Effector CD8-positive, alpha-beta T cell (primary cell): Measurements from ENCODE around the gene KRT40.

Experiments used
- DNase-seq: peaks from one replicate; lab custom pipeline; 2025; lab: John Stamatoyannopoulos, UW

The KRT40 gene

DNA sequence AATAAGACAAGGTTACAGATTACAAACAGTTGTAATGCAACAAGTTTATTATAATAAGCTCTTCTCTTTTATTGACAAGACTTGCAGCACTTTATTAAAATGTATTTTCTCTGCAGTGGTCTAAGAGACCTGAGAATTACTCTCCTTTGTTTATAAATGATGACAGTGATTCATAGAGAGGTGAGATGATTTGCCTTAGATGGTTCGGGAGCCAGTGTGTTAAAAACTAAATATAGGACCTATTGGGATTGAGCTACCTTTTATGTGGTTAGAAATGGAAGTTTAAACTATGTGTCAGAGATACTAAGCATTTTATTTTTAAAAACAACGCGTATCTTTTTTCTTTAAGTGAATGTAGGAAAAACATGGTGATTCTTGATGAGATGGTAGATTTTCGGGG is 12.7 kb upstream of the KRT40 start:
- DNase-seq: no peak

DNA sequence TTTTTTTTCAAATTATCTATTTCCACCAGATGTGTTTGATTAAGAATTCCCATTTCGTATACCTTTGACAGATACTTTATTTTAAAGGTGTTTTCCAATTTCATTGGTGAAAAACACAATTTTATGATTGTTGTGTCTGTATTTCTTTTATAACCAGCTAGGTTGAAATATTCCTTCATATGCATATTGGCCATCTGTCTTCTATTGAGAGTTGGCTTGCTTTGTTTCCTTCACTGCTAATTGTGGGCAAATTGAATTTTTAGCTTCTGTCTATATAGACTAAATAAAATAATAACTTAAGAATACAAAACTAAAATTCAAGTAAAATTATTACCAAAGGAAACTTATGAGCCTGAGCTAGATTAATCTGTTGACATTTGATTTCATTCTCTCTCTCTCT is 11.0 kb upstream of the KRT40 start:
- DNase-seq: no peak

DNA sequence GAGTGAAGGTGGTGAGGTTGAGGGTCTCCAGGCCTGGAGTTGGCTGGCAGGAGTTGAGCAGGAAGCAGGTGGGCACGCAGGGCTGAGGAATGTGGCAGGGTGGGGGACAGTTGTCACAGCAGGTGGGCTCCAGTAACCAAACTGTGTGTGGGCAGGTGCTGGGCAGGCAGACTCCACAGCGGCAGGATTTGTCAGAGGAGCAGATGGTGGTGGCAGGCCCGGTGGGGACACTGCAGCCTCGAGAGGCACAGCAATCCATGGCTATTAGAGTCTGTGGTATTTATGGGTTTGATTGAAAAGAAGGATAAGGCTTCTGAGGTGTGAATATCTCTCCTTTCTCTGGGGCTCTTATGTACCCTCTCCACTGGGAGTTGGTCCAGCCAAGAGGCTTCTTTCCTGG is 9.7 kb upstream of the KRT40 start, which contains the start of gene KRTAP3-3:
TSS of gene KRTAP3-3 (minus strand) at position 326 of the 400 bp plus-strand sequence. CDS start at position 259, 67 bp downstream.
- DNase-seq: no peak

DNA sequence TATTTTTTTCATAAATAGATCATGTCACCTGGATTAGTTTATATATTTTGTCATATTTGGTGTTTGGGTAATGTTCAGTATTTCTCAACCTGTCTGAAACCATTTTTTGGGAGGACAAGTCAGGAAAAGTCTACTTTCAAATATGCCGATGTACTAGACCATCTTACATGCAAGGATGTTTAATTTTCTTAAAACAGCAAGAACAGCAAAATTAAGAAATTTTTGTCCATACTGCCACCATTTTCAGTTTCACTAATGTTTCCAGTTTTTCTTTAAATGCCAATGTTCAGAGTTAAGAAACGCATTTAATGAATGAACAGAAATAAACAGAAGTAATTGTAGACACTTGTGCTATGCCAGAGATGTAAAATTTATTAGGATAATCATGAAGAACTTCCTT is 9.0 kb upstream of the KRT40 start:
- DNase-seq: no peak

DNA sequence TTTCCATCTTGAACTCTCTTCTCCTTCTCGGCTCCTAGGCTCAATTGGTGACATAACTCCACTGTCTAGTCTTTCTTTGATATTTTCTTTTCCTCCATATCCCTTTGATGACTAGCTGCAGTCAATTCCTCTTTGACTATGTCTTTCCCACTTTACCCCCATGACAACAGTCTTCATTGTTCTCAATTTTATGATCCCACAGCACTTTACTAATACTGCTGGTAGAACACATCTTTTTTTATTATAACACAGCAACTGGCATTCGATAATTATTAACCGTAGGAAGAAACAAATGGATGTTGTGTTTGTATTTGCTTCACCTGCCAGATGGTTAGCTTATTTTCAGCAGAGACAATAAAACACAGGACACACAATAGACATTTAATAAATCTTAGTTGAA is 8.5 kb upstream of the KRT40 start:
- no peak for DNase-seq

GRCh38 chr17:40986920-40987319 is 2.8 kb upstream of the KRT40 start:
- no peak for DNase-seq

GRCh38 chr17:40981115-40981514 is 3.0 kb downstream of the KRT40 start:
- DNase-seq: no peak

- no peak for DNase-seq
Observed at GRCh38 chr17:40980596-40980995, 3.5 kb downstream of the KRT40 start.

GRCh38 chr17:40980117-40980516 is 4.0 kb downstream of the KRT40 start:
- no peak for DNase-seq

GRCh38 chr17:40978575-40979151 is 5.5 kb downstream of the KRT40 start:
- DNase-seq: no peak

DNA sequence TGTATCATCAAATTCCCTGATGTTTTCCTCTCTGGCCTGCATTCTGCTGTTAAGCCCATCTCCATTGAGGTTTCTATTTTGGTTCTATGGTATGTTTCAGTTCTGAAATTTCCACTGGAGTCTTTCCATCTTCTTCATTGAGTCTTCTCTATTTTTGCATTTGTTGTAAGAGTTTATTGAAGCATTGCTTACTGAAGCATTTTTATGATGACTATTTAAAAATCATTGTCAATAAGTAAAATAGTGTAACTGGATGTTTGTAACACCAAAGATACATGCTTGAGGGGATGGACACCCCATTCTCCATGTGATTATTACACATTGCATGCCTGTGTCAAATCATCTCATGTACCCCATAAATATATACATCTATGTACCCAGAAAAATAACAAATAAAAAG is 8.6 kb downstream of the KRT40 start:
- no peak for DNase-seq

DNA sequence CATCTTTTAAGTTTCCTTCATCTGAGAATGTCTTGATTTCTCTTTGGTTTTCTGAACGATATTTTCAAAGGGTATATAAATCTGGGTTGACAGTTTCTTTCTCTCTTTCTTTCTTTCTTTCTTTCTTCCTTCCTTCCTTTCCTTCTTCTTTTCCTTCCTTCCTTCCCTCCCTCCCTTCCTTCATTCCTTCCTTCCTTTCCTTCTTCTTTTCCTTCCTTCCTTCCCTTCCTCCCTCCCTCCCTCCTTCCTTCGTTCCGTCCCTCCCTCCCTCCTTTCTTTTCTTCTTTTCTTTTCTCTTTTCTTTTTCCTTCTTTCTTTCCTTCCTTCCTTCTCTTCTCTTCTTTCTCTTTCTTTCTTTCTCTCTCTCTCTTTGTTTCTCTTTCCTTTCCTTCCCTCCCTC is 9.8 kb downstream of the KRT40 start:
- no peak for DNase-seq

- DNase-seq: no peak
Observed at GRCh38 chr17:40967582-40967981, 16.5 kb downstream of the KRT40 start.

DNA sequence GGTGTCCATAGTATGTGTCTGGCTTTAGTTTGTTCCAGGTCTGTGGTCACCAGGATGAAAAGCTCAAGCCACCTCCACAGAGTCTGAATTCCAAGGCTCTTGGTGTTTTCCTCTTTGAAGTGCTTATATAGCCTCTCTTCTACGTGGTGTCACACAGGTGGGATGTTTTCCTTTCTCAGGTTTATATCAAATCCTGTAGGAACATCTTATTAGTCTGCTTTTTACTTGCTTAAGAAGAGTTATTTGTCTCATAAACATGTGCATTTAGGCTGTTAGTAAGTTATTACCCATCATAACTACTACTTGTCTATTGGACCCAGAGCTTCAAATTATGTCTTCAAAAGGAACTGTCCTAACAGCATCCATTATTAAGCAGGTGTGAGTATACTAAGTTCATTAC is 17.3 kb downstream of the KRT40 start, which contains the start of gene KRT39:
TSS of gene KRT39 (minus strand) at position 101 of the 400 bp plus-strand sequence. CDS start at position 9, 92 bp downstream.
- no peak for DNase-seq

DNA sequence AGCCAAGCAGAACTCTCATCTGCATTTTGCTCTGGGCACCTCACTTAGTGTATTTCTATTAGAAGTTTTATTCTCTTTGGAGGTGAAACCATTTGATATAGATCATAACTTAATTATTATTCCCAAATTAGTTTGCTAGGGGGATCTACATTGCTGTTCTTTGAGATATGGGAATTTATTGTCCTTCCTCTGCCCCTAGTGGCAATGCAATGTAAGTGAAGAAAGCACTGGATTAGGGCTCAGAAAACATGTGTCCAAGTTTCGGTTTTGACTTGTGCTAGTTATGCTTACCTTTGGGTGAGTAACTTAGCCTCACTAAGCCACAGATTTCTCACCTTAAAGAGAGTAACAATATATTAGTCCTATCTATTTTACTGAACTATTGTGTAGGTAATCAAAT is 20.3 kb downstream of the KRT40 start:
- no peak for DNase-seq

DNA sequence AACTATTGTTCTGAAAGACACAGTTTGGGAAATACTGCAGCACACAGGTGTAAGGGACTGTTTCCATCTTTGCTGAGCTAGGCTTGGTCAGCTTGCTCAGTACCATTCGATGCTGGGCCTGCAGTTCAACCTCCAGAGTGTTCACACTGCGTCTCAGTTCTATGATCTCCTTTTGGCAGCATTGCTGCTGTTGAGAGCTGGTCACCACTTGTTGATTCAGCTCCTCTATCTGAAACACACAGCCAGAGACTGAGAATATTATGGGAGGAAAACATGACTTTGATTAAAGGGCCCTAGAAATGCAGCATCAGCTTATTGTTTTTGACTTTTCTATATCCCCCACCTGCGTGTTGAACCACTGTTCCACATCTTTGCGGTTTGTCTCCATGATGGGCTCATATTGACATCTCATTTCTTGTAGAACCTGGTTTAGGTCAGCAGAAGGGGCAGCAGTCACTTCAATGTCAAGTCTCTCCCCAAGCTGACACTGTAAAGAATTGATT is 22.0 kb downstream of the KRT40 start:
- DNase-seq: no peak

- DNase-seq: no peak
Observed at GRCh38 chr17:40961591-40961990, 22.5 kb downstream of the KRT40 start.

DNA sequence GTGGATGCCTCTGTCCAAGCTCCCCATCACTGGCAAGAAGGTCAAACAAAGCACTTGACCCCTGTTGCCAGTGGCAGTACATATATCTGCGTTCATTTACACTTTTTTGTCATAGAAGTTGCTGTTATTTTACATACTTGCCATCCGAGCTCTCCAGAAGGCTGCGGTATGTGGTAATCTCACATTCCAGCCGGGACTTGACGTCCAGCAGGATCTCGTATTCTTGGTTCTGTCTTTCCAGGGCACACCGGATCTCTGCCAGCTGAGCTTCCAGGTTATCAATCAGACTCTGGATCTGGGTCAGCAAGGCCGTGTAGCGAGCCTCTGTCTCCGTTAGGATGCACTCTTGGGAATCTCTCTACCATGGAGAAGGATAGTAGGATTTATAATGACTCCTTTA is 24.0 kb downstream of the KRT40 start:
- no peak for DNase-seq

DNA sequence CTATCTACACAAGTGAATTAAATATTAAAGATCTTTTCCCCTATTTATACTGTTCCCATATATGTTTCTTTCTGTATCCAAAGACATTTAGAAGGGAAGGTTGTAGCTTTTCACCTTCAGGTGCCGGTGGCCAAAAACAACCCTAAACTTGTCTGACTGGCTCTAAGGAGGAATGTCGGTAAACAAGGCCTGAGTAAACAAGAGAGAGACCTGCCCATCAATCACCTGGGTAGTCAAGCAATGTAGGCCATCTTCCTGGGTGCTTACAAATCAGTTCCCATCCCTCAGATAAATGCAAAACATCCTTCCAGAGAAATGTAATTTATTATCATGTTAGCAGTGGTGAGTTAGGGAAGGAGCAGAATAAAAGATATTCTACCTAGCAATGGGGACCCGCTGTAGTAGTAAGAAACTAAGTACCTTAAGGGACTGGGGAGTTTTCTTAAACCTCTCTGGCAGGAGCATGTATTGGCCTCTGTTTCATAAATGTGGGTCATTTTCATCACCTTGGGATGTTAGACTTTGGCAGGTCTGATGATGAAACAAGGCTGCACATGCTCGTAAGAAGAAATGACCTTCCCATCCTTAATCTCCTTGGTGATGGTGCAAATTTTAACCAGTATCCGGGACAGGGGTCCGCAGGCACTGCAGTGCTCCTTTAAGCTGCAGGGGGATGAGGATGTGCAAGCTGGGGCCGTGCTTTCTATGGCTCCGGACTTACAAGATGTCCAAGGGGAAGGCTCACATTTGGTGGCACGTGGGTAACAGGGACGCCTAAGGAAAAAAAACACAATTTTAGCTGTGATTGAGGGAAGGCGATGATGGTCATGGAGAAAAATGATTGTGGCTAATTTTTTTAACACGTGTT is 25.8 kb downstream of the KRT40 start:
- DNase-seq: no peak

GRCh38 chr17:40956401-40957254 is 27.5 kb downstream of the KRT40 start:
- no peak for DNase-seq

- no peak for DNase-seq
Observed at GRCh38 chr17:40953881-40954280, 30.2 kb downstream of the KRT40 start.

DNA sequence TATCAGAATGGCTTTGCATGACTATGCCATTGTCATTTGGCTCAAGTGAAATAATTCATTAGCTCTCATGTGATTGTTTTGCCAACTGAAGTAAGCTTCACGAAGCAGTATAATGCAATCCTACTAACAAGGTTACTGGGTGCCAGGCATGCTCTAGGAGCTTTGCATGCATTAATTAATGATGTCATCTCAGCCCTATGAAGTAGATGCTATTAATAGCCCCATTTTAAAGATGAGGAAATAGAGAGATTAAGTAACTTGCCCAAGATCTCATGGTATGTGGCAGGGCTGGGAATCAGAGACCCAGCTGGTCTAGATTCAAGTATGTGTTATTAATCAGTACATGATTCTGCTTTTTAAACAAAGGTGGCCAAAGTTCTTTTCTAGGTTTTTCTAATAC is 31.5 kb downstream of the KRT40 start:
- DNase-seq: no peak
